MG63 (cell line): ENCODE data around the gene STEAP4. TPM values are rescaled to one million over a fixed set of nuclear protein-coding genes. Genes with fewer than 3 reads are reported as not detected.

Experiments
- DNase-seq: peaks from one replicate; pipeline ENCODE4 v3.0.0-alpha.2; 2020
- H3K27me3 ChIP-seq: fragments of 250-450 bp; sonication (Bioruptor Pico); 2 replicates; pipeline ENCODE4 v1.5.1; 2020; ENCODE audit warnings: mild to moderate bottlenecking, moderate library complexity
- H3K36me3 ChIP-seq: fragments of 250-450 bp; sonication (Bioruptor Pico); 2 replicates; pipeline ENCODE4 v1.5.1; 2020; ENCODE audit warnings: mild to moderate bottlenecking, moderate library complexity
- H3K4me3 ChIP-seq: fragments of 250-450 bp; sonication (Bioruptor Pico); 2 replicates; pipeline ENCODE4 v1.5.1; 2020; ENCODE audit warnings: mild to moderate bottlenecking, moderate library complexity
- H3K9me3 ChIP-seq: fragments of 250-450 bp; sonication (Bioruptor Pico); 2 replicates; pipeline ENCODE4 v1.5.1; 2020; ENCODE audit warnings: mild to moderate bottlenecking, moderate library complexity
- total RNA-seq: library from RNA; depleted of rRNA; stranded (reverse); fragments of >200 nt; shearing (Covaris generic); gene quantifications from 2 replicates; pipeline ENCODE4 v1.2.3, GENCODE V29; 2014; ENCODE audit warnings: low replicate concordance

The STEAP4 gene
- total RNA-seq, 1 experiment from 2014 or later = not detected

DNA sequence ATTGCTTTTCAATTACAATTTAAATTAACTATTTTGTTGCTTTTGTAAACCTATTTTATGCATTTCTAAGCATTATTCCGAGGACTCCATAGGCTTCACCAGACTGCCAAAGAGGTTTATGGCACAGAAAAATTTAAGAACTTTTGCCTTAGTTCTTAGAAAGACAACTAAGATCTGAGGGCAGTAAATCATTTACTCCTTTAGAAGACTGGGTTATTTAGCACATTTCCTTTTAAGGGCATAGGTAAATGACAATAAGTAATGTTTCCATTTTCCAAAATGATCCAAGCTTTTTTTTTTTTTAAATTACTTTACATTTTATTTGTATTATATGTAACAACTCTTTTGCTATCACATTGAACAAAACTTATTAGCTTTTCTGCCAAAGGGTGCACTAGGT is 15.0 kb upstream of the STEAP4 start:
- Histone ChIP-seq H3K4me3 (no peak overlapping the region), H3K27me3 (no peaks in the 10 kb centered on the region), H3K36me3 (no peaks in the 10 kb centered on the region), H3K9me3 (no peaks in the 10 kb centered on the region)
- DNase-seq = no peak

DNA sequence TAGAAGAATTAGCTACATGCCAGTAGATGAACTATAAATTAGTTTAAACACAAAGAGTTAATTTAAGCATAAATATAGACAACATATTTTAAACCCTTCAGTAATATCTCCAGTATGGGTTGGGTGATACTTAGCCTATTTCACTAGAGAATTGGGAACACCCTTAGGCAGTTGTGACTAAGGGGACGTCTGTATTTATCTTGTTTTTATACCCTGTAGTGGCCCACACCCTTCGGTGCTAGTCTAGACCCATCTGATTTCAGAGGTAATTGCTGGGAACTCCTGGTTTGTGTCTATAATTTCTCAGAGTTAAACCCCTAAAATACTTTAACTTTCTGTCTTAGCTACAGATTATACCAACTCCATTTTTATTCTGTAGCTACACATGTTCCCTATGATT is 11.5 kb upstream of the STEAP4 start:
- Histone ChIP-seq H3K9me3 (no peaks in the 10 kb centered on the region), H3K36me3 (no peaks in the 10 kb centered on the region), H3K27me3 (no peaks in the 10 kb centered on the region), H3K4me3 (no peak overlapping the region)
- DNase-seq = no peak

DNA sequence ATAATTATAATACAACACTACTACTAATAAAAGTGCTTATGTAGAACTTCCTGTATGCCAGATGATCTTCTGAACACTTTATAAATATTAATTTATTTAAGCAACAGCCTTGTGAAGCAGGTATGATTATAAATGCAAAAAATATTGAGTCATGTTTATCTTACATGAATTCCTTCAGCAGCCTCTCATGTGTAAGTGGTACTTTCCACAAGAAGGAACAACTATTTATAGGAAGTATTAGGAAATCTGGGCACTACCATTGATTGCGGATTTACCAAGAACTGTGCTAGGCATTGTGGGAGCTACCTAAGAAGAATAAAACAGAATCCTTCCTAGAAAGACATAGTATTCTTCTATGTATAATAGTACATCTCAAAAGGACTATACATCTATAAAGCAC is 10.7 kb upstream of the STEAP4 start:
- DNase-seq = no peak
- Histone ChIP-seq H3K27me3 (no peaks in the 10 kb centered on the region), H3K36me3 (no peaks in the 10 kb centered on the region), H3K9me3 (no peaks in the 10 kb centered on the region), H3K4me3 (no peak overlapping the region)

DNA sequence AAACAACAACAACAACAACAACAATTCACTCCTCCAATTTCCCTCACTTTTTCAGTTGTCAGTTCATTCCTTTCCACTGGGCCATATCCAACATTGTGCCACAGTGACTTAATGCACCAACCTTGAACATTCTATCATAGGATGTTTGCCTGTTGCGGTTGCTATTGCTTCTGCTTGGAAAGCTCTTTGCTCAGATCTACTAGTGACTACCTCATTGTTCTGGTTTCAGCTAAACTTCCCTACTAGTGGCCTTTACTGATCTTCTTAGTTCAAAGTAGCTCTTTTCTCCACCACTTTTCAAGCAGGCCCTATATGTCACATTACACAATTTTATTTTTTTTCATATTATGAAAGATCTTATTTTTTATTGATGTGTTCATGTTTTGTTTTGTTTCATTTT is 9.8 kb upstream of the STEAP4 start:
- Histone ChIP-seq H3K36me3 (no peaks in the 10 kb centered on the region), H3K4me3 (no peak overlapping the region), H3K9me3 (no peaks in the 10 kb centered on the region), H3K27me3 (no peaks in the 10 kb centered on the region)
- DNase-seq = no peak

DNA sequence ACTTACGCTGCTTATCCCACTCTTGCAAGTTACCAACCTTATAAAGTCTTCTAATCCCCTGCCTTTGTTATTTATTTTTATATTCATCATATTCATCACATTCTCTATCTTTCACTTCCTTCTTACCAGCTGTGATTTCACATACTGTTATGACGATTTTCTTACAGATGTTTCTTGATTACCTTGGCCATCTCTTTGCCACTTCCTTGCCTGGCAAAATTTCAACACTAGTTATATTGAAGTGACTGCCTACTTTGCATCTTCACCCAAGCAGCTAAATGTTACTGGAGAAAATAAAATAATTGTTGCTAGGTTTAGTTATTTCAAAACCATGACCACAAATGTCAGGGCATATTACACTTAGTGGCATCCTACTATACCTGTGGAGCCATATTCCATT is 8.8 kb upstream of the STEAP4 start:
- Histone ChIP-seq H3K9me3 (no peaks in the 10 kb centered on the region), H3K36me3 (no peaks in the 10 kb centered on the region), H3K27me3 (no peaks in the 10 kb centered on the region), H3K4me3 (no peak overlapping the region)
- no peak for DNase-seq

DNA sequence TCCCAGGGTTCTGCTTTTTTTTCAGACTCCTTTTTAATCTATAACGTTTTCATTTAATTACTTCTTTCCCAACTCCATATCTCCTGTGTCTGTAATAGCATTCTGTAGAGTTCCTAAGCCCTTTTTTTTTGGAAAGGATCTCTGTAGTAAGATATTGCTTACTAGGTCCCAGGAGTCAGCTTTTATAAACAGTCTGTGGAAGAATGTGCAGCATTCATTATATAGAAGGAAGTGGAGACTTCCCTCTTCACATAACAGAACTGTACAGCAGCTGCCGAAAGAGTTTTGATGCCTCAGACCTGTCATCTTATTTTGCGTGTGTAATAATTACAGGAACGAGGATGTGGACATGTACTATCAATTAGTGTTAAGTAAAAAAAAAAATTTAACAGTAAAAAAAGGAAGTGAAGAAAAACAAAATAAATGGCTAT is 7.4 kb upstream of the STEAP4 start:
- no peak overlapping the region for H3K4me3 ChIP-seq
- H3K9me3 ChIP-seq = no peaks in the 10 kb centered on the region
- no peaks in the 10 kb centered on the region for H3K27me3 ChIP-seq
- DNase-seq = no peak
- H3K36me3 ChIP-seq = no peaks in the 10 kb centered on the region

DNA sequence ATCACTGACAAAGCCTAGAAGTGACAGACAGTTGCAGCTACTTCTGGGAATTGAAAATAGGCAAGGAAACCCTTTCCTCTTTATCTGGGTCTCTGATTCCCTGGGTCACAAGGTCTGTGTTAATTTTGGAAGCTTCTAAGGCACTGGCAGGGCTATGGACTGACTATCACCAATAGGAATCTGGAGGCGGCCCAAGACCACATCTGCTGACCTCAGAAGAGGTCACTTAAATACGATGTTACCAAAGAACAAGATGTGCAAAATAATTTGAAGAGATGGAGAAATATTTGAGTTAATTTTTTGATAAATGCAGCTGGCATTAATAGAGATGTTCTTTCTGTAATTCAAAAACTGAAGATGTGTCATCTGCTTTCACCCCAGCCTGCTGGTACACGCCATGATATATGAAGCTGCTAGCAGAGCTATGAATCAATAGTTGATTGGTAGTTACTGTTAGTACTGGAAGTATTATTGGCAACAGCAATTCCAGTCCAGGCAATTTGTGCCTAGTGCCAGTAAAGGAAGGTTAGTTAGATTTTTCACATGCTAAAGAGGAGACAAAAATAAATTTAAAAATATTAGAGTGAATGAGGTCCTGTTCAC is 5.5 kb upstream of the STEAP4 start:
- no peaks in the 10 kb centered on the region for H3K9me3 ChIP-seq
- DNase-seq = peak; percentile 75

DNA sequence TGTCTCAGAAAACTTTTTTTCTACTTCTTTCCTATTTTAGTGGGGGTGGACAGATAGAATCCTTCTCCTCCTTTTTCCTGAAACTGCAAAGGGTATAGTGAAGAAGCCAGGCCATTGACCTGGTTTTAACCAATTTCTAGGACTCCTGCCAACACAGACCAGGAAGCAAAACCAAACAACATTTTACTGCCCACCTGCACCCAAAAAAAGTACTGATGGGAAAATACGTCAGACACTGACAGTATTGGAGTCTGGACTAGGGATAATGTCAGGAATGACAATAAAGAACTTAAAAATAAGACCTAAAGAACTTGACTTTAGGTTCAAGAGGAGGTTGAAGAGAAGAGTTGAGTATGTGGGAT is 5.0 kb upstream of the STEAP4 start:
- no peaks in the 10 kb centered on the region for H3K36me3 ChIP-seq
- H3K27me3 ChIP-seq = no peaks in the 10 kb centered on the region
- no peak for DNase-seq
- H3K9me3 ChIP-seq = no peaks in the 10 kb centered on the region
- H3K4me3 ChIP-seq = no peak overlapping the region

More for the DNA sequence above, 5.5 kb upstream of the STEAP4 start:
- H3K27me3 ChIP-seq = no peaks in the 10 kb centered on the region
- H3K4me3 ChIP-seq = no peak overlapping the region
- H3K36me3 ChIP-seq = no peaks in the 10 kb centered on the region

DNA sequence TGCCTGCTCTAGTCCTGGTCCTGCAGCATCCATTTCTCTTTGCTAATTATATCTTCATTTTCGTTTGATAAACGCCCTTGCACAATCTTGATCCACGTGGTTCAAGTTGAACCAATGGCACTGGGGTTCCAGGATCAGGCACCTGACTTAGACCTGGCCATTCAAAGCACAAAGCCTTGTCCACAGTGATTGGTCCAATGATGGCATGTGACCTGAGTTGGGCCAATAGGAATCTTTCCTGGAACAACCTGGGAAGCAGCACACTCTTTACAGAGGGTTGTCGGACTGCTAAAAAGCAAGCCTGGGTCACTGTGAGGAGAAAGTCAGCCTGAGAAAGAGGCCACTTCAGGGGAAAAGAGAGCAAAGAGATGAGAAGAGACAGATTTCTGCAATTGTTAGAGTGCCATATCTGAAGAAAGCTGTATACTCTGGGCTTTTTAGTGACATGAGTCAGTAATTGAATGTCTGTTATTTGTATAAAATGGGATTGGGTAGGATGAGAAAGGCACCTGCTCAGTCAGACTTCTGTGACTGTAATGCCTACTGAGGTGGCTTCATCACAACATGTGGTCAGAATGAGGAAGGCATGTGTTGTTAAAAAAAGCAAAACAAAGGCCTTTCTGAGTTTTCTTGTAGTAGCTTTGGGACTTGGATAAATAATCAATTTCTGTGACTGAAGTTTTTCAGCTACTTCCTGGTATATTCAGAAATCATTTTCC is 4.4 kb upstream of the STEAP4 start:
- Histone ChIP-seq H3K27me3 (no peaks in the 10 kb centered on the region), H3K4me3 (no peak overlapping the region), H3K36me3 (no peaks in the 10 kb centered on the region), H3K9me3 (no peaks in the 10 kb centered on the region)
- no peak for DNase-seq

DNA sequence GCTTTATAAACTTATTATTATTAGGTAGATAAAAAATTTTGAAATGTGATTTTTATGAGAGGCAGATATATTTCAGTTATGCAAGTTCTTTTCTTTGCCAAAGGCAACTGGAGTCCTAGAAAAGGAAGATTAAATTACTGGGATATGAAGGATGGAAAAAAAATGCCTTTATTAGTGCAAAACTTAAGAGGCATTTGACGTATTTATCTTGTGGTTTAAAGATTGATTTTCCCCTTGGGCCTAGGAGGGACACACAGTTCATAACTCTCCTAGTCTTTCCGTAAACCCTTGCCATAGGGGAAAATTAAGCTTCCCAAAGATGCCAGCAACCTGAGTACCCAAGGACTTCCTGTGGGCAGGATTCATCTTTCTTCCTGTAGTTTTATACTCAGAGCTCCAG is 3.1 kb upstream of the STEAP4 start:
- H3K9me3 ChIP-seq = no peaks in the 10 kb centered on the region

DNA sequence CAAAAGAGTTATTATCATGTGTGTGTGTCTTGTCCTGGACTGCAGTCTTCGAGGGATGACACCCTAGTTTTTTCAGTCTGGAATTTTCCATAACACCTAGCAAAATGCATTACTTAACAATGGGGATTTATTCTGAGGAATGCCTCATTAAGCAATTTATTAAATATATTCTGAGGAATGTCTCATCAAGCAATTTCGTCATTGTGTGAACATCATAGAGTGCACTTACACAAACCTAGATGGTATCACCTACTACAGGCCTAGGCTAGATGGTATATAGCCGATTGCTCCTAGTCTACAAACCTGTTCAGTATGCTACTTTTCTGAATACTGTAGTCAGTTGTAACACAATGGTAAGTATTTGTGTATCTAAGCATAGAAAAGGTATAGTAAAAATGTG is 1.1 kb upstream of the STEAP4 start:
- DNase-seq = no peak
- H3K4me3 ChIP-seq = no peak overlapping the region
- H3K36me3 ChIP-seq = no peaks in the 10 kb centered on the region
- H3K27me3 ChIP-seq = no peaks in the 10 kb centered on the region
- H3K9me3 ChIP-seq = no peaks in the 10 kb centered on the region

More for the DNA sequence above, 3.1 kb upstream of the STEAP4 start:
- Histone ChIP-seq H3K4me3 (no peak overlapping the region), H3K27me3 (no peaks in the 10 kb centered on the region), H3K36me3 (no peaks in the 10 kb centered on the region)
- no peak for DNase-seq

DNA sequence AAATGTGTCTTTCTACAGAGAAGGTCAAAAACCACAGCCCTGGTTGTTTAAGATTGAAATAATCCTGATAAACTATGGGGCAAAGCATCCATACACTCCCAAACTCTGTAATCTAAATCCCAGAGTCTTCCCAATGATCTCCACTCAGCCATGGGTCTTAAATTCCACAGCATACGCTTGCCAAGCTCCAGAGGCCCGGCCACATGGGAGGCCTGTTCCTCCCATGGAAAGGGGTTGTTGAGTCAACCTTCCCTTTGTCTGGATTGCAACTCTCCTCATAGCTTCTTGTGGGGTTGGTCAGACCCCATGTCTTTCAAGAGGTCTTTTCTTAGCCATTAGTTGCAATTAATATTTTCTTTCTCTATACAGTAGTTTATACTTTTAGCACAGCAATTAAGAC is 718 bp upstream of the STEAP4 start:
- H3K9me3 ChIP-seq = no peaks in the 10 kb centered on the region
- DNase-seq = no peak
- no peak overlapping the region for H3K4me3 ChIP-seq
- H3K36me3 ChIP-seq = no peaks in the 10 kb centered on the region
- H3K27me3 ChIP-seq = no peaks in the 10 kb centered on the region

DNA sequence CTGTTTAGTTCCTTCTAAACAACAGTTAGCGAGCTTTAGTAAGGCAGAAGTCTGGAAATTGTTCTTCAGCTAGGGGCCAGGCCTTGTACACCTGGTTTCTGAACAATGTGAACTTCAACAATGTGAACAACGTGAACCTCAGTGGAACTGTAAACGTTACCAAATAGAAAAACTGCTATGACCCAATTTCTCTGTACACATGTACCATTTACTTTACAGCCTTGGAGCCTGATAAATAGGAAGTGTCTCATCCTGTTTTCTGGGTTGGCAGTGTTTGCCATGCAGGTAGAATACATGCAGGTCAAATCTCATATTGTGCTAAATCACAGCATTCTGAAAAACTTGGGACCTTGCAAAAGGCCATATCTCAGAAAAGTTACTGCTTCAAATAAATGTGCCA is 1.6 kb downstream of the STEAP4 start:
- H3K27me3 ChIP-seq = no peaks in the 10 kb centered on the region
- H3K9me3 ChIP-seq = no peaks in the 10 kb centered on the region
- no peak for DNase-seq
- H3K4me3 ChIP-seq = no peak overlapping the region
- H3K36me3 ChIP-seq = no peaks in the 10 kb centered on the region

DNA sequence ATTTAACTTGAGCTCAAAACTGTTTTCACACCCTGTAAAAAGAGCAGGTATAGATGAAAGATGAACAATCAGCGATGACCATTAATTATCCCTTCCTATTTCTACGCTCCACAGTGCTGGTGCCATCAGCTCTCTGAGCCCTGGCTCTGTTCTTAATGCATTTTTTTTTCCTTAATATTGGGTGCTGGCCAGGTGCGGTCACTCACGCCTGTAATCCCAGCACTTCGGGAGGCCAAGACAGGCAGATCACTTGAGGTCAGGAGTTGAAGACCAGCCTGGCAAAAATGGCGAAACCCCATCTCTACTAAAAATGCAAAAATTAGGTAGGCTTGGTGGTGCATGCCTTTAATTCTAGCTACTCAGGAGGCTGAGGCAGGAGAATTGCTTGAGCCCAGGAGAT is 4.2 kb downstream of the STEAP4 start:
- H3K27me3 ChIP-seq = no peaks in the 10 kb centered on the region
- peak; percentile 10 for DNase-seq
- no peaks in the 10 kb centered on the region for H3K36me3 ChIP-seq
- H3K4me3 ChIP-seq = no peak overlapping the region
- H3K9me3 ChIP-seq = no peaks in the 10 kb centered on the region

DNA sequence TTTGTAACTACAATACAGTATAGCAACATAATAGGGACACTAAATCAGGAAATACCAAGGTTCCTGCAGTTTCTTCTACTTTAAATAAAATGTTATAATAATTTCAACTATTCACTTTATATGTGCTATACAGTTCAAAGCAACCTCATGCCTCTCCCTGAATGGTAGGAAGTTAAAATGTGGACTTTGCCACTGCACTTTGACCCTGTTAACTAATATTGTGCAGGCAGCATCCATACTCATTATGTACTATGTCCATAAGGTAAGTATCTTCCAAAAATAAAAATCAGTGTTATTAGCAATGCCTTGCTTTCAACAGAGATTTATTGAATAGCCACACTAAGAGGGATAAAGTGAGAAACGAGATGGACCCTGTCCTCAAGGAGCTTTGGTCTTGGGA is 4.8 kb downstream of the STEAP4 start:
- H3K4me3 ChIP-seq = no peak overlapping the region

DNA sequence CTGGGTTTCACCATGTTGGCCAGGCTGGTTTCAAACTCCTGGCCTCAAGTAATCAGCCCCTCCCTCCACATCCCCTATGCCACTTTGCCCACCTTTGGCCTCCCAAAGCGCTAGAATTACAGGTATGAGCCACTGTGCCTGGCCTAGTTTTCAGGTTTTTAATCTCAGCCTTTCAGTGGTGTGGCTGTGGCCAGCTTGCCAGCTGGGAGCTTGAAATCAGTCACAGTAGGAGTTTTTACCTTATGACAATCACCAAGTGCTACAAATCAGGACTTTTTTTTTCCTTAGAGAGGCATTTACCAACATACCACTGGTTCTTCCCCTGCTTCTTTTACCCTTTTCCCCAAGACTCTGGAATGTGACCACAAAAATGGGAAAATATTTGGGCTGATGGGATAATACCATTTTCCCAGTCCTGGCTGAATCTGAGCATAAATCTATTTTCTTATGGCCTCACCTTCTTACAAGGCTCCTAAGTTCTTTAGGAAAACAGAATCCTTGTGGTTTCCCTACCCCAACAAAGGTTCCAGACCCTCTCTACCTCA is 6.2 kb downstream of the STEAP4 start:
- no peaks in the 10 kb centered on the region for H3K27me3 ChIP-seq
- no peak overlapping the region for H3K4me3 ChIP-seq
- no peaks in the 10 kb centered on the region for H3K9me3 ChIP-seq
- no peak for DNase-seq
- no peaks in the 10 kb centered on the region for H3K36me3 ChIP-seq

More for the DNA sequence above, 4.8 kb downstream of the STEAP4 start:
- Histone ChIP-seq H3K36me3 (no peaks in the 10 kb centered on the region), H3K9me3 (no peaks in the 10 kb centered on the region), H3K27me3 (no peaks in the 10 kb centered on the region)
- DNase-seq = no peak

DNA sequence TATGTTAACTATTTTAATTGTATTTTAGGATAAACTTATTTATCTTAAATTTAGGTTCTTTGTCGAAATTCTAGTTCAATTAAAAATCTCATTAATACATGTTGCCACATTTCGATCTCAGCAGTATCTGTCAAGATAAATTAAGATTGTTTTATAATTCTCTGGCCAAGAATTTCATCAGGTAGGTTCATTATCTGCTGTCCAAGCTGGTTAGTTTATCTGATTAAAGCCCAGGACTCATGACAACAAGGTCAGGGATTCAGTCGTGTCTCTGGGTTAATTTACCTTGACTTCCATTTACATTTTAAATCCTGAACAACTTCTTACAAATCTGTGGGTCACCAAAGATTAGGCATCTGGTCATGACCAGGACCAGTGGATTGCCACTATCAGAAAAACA is 7.6 kb downstream of the STEAP4 start:
- no peak for DNase-seq
- Histone ChIP-seq H3K36me3 (no peaks in the 10 kb centered on the region), H3K27me3 (no peaks in the 10 kb centered on the region), H3K9me3 (no peaks in the 10 kb centered on the region), H3K4me3 (no peak overlapping the region)

DNA sequence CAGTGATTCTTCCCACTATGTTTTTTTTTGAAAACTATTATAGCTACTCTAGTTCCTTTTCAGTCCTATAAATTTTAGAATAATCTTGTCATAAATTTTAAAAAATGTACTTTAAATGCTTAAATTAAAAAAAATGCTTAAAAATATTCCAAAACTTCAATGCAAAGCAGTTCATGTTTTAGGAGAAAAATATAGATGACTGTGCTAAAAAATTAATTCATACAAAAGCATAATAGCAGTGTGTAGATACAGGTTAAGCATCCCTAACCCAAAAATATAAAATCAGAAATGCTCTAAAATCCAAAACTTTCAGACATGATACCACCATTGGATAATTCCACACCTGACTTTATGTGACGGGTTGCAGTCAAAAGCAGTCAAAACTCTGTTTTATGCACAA is 12.8 kb downstream of the STEAP4 start:
- no peak overlapping the region for H3K4me3 ChIP-seq
- H3K27me3 ChIP-seq = no peaks in the 10 kb centered on the region
- DNase-seq = no peak
- H3K36me3 ChIP-seq = no peaks in the 10 kb centered on the region
- no peaks in the 10 kb centered on the region for H3K9me3 ChIP-seq
